ENCODE measurements around the gene LCE7A.

LCE7A gene

DNA sequence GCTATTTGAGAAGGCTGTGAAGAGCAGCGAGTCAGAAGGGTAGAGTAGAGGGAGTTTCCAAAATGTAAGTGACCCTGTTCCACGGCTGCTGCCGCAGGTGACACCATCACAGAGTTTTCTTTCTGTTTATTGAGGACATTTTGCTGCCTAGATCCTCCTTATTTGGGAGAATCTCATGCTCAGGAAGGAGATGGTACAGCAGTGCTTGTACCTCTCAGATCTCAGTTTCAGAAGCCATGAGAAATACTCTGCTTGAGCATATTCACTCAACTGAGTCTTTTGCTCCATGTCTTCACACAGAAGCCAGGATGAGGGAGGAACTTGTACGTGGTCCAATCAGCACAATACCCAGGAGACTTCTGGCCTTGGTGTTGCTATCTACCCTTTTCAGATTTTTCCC lies 1.6 kb downstream of the LCE7A start:
- H3K4me1 ChIP-seq (ENCODE audit: control insufficient read depth, low read depth, low read length) = no peaks in the 10 kb centered on the region
- H3K27me3 ChIP-seq (ENCODE audit: control insufficient read depth, insufficient read depth, low read length) = no peaks in the 10 kb centered on the region
- H3K4me3 ChIP-seq (ENCODE audit: low read length) = no peak overlapping the region
- H3K36me3 ChIP-seq (ENCODE audit: control insufficient read depth, low read depth, low read length) = no peaks in the 10 kb centered on the region
- peaks cover 64% of the 10 kb centered on the region for H3K9me3 ChIP-seq (ENCODE audit: control insufficient read depth, low read depth, low read length)
- no peak overlapping the region for H3K9ac ChIP-seq (ENCODE audit: low read length)
- H3K27ac ChIP-seq (ENCODE audit: low read length) = no peak overlapping the region

DNA sequence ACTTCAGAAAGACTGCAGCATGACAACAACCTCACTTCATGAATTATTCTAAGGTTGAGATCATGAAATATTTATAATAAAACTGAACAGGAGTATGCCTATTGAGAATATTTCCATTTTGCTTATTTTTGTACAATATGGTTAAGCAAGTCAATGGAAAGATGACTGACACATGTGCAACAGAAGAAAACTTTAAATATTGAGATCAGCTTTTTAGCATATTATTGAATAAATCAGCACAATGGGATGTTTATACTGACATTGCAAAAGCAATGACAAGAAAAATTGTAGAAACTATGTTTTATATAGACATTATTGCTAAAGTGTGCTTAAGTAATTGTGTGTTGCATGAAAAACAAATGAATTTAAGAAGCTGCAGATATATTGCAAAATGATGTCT lies 4.6 kb downstream of the LCE7A start:
- Histone ChIP-seq H3K9ac (ENCODE audit: low read length) (no peak overlapping the region), H3K4me3 (ENCODE audit: low read length) (no peak overlapping the region), H3K27me3 (ENCODE audit: control insufficient read depth, insufficient read depth, low read length) (no peaks in the 10 kb centered on the region), H3K36me3 (ENCODE audit: control insufficient read depth, low read depth, low read length) (no peaks in the 10 kb centered on the region), H3K27ac (ENCODE audit: low read length) (no peak overlapping the region), H3K4me1 (ENCODE audit: control insufficient read depth, low read depth, low read length) (no peaks in the 10 kb centered on the region), H3K9me3 (ENCODE audit: control insufficient read depth, low read depth, low read length) (peaks cover 39% of the 10 kb centered on the region)

DNA sequence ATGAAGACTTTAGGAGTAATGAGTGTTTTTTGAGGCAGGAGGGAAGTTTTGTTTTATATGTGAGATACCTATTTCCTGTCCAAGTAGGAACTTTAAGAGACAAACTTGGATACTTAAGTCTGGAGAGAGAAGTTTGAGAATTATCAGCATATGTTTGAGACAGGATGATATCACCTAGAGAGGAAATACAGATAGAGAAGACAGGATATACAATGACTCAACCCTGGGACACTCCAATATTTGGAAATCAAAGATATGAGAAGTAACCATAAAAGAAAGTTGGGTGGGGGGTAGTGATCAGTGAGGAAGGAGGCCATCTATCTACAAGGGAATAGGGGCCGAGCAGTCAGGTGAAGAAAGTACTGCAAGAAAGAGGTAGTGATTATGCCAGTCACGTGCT lies 6.5 kb downstream of the LCE7A start:
- H3K4me3 ChIP-seq (ENCODE audit: low read length) = no peak overlapping the region
- no peaks in the 10 kb centered on the region for H3K27me3 ChIP-seq (ENCODE audit: control insufficient read depth, insufficient read depth, low read length)
- no peaks in the 10 kb centered on the region for H3K36me3 ChIP-seq (ENCODE audit: control insufficient read depth, low read depth, low read length)
- H3K9ac ChIP-seq (ENCODE audit: low read length) = no peak overlapping the region
- H3K4me1 ChIP-seq (ENCODE audit: control insufficient read depth, low read depth, low read length) = no peaks in the 10 kb centered on the region
- no peak overlapping the region for H3K27ac ChIP-seq (ENCODE audit: low read length)
- H3K9me3 ChIP-seq (ENCODE audit: control insufficient read depth, low read depth, low read length) = peaks cover 23% of the 10 kb centered on the region

DNA sequence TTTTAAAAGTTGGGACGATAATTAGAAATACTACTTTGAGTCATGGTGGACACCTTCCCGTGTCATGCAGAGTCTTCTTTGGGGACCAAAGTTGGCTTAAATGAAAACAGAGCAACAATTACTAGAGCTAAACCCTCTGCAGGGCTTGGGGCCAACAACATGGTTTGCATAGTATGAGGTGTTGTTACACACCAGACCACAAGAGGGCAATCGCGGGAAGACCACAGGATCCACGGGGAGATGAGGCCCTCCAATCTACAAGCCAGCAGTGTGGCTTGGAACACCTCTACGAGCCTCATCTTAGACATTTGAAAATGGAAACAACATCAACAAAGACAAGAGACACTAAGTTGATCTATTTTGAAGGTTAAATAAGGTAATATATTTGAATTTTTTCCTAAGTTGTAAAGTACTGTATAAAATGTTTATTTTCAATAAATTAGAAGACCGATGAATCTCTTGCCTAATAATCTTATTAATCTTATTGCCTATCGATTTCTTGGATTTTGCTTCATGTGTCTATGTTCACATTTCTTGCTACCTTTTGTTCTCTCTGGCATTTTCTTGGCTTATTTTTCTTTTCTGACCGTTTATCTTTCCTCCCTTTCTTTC lies 10.1 kb downstream of the LCE7A start:
- H3K27ac ChIP-seq (ENCODE audit: low read length) = no peak overlapping the region
- H3K36me3 ChIP-seq (ENCODE audit: control insufficient read depth, low read depth, low read length) = no peaks in the 10 kb centered on the region
- H3K9me3 ChIP-seq (ENCODE audit: control insufficient read depth, low read depth, low read length) = peaks cover 6% of the 10 kb centered on the region
- no peaks in the 10 kb centered on the region for H3K4me1 ChIP-seq (ENCODE audit: control insufficient read depth, low read depth, low read length)
- no peak overlapping the region for H3K9ac ChIP-seq (ENCODE audit: low read length)
- H3K27me3 ChIP-seq (ENCODE audit: control insufficient read depth, insufficient read depth, low read length) = no peaks in the 10 kb centered on the region
- H3K4me3 ChIP-seq (ENCODE audit: low read length) = no peak overlapping the region

DNA sequence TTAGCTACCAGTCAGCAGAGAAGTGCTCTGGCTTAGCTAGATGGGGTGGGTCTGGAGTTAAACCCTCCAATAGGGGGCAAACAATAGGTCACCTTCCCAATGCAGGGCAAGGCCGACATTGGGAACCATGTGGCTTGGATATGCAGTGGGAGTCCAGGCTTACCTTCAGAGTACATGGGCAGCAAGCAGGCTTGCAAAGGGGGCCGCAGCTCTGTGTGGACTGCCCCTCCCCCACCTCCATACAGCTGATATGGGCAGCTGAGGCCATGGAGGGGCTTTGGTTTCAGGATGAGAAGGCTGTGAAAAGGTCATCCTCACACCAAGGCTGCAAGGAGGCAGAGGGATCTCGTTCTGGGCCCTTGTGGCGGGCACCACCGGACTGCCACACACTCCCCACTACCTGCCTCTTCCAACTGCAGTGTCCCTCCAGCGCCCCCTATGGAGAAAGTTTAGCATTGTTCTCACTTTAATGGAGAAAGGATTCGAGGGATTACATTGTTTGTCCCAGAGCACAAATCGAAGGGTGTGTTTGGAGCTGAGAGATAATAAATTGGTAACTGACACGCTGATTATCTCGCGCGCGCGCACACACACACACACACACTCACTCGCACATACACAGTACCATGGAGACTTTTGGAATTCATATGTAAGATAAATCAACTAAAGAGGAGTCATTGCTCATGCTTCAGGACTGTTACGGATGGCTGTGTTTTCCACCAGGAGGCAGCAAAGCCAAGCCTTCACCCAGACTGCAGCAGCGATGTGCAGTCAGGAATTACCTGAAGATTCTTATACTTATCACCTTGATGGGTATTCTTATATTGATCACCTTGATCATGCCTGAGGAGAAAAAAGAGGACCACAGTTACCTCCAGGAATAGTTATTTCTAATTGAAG lies 11.3 kb downstream of the LCE7A start:
- Histone ChIP-seq H3K4me3 (ENCODE audit: low read length) (peak overlapping the region; percentile 18), H3K27me3 (ENCODE audit: control insufficient read depth, insufficient read depth, low read length) (no peaks in the 10 kb centered on the region), H3K27ac (ENCODE audit: low read length) (no peak overlapping the region)

DNA sequence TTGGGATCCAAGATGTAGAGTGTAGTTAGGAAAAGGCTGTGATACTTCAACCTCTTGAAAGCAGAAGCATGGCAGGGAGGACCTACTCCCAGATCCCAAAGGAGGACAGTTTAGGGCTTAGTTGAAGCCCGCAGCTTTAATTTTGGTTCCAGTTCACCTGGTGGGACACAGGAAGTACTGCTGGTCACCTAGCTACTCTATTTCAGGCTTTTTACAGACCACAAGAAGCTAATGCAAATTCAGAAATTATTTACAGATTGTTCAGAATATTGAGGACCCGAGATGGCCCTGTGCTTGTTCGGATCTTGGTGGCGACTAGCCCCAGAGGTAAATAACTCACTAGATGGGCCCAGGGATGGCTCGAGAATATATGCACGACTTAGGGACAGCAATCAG lies 11.9 kb downstream of the LCE7A start:
- H3K9me3 ChIP-seq (ENCODE audit: control insufficient read depth, low read depth, low read length) = peaks cover 4% of the 10 kb centered on the region
- no peak overlapping the region for H3K9ac ChIP-seq (ENCODE audit: low read length)
- H3K36me3 ChIP-seq (ENCODE audit: control insufficient read depth, low read depth, low read length) = no peaks in the 10 kb centered on the region
- no peaks in the 10 kb centered on the region for H3K27me3 ChIP-seq (ENCODE audit: control insufficient read depth, insufficient read depth, low read length)
- H3K4me3 ChIP-seq (ENCODE audit: low read length) = no peak overlapping the region
- no peak overlapping the region for H3K27ac ChIP-seq (ENCODE audit: low read length)
- H3K4me1 ChIP-seq (ENCODE audit: control insufficient read depth, low read depth, low read length) = no peaks in the 10 kb centered on the region

More for the DNA sequence above, 11.3 kb downstream of the LCE7A start:
- Histone ChIP-seq H3K9ac (ENCODE audit: low read length) (no peak overlapping the region), H3K9me3 (ENCODE audit: control insufficient read depth, low read depth, low read length) (no peaks in the 10 kb centered on the region), H3K36me3 (ENCODE audit: control insufficient read depth, low read depth, low read length) (no peaks in the 10 kb centered on the region), H3K4me1 (ENCODE audit: control insufficient read depth, low read depth, low read length) (no peaks in the 10 kb centered on the region)

DNA sequence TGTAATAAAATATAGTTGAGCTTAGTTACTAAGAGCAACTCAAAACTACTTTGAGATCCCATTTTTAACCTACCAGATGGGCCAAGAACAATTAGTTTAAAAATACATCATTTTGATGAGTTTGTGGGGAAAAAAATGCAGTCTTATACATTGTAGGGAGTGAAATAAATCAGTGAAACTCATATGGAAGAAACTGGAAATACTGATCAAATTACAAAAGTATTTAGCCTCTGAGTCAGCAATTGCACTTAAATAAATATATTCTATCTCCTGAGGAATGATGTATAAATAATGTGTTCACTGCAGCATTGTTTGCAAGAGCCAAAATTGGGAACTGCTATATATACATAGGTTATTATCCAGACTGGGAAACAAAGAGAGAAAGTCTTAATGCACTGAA lies 13.7 kb downstream of the LCE7A start:
- Histone ChIP-seq H3K4me3 (ENCODE audit: low read length) (no peak overlapping the region), H3K9ac (ENCODE audit: low read length) (no peak overlapping the region), H3K27ac (ENCODE audit: low read length) (no peak overlapping the region), H3K36me3 (ENCODE audit: control insufficient read depth, low read depth, low read length) (no peaks in the 10 kb centered on the region), H3K4me1 (ENCODE audit: control insufficient read depth, low read depth, low read length) (no peaks in the 10 kb centered on the region), H3K27me3 (ENCODE audit: control insufficient read depth, insufficient read depth, low read length) (no peaks in the 10 kb centered on the region), H3K9me3 (ENCODE audit: control insufficient read depth, low read depth, low read length) (peaks cover 4% of the 10 kb centered on the region)

DNA sequence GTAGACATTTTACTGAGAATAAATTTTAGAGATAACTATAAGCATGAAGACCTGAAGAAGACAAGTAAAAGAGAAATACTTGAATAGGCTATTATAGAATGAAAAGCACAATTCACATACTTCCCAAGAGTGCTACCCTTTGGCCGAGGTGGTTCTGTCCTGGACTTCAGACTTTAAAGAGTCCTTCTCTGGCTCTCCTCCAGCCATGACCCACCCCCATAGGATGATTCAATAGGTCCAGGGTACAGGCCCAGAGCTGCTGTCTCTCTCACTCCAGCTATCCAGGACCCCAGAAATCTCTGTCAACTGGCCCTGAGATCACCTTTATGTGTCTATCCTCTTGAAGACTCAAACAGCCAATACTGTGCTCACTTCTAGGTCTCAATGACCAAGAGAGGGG lies 17.0 kb downstream of the LCE7A start:
- Histone ChIP-seq H3K4me3 (ENCODE audit: low read length) (no peak overlapping the region), H3K27ac (ENCODE audit: low read length) (no peak overlapping the region), H3K27me3 (ENCODE audit: control insufficient read depth, insufficient read depth, low read length) (no peaks in the 10 kb centered on the region), H3K9ac (ENCODE audit: low read length) (no peak overlapping the region), H3K9me3 (ENCODE audit: control insufficient read depth, low read depth, low read length) (peaks cover 16% of the 10 kb centered on the region), H3K36me3 (ENCODE audit: control insufficient read depth, low read depth, low read length) (no peaks in the 10 kb centered on the region), H3K4me1 (ENCODE audit: control insufficient read depth, low read depth, low read length) (no peaks in the 10 kb centered on the region)

DNA sequence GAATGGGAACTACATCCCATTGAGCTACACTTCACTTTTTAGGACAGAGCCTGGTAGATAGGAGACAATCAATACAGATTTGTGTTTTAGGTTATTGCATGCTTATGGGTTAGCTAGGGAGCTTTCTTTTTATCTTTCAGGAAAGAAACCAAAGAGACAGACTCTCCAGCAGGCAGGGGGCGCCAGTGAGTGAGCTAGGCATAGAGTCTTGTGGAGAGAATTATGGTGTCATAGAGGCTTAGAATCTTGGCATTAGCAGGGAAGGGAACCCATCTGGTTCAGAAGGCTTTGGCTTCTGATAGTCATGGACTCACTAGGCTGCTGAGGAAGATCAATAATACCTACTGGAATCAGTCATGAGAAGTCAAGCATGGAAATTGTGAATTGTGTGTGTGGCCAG lies 18.2 kb downstream of the LCE7A start, which contains the start of gene SMCP:
Gene SMCP (plus strand): TSS at position 281 of the 400 bp plus-strand sequence. CDS start 6,101 bp downstream, outside the sequence.
- H3K36me3 ChIP-seq (ENCODE audit: control insufficient read depth, low read depth, low read length) = no peaks in the 10 kb centered on the region
- no peak within 1 kb of the TSS for H3K4me3 ChIP-seq (ENCODE audit: low read length)
- no peaks in the 10 kb centered on the region for H3K27me3 ChIP-seq (ENCODE audit: control insufficient read depth, insufficient read depth, low read length)
- no peak within 1 kb of the TSS for H3K9ac ChIP-seq (ENCODE audit: low read length)
- H3K9me3 ChIP-seq (ENCODE audit: control insufficient read depth, low read depth, low read length) = peaks cover 16% of the 10 kb centered on the region
- no peak within 1 kb of the TSS for H3K27ac ChIP-seq (ENCODE audit: low read length)
- H3K4me1 ChIP-seq (ENCODE audit: control insufficient read depth, low read depth, low read length) = no peaks in the 10 kb centered on the region

DNA sequence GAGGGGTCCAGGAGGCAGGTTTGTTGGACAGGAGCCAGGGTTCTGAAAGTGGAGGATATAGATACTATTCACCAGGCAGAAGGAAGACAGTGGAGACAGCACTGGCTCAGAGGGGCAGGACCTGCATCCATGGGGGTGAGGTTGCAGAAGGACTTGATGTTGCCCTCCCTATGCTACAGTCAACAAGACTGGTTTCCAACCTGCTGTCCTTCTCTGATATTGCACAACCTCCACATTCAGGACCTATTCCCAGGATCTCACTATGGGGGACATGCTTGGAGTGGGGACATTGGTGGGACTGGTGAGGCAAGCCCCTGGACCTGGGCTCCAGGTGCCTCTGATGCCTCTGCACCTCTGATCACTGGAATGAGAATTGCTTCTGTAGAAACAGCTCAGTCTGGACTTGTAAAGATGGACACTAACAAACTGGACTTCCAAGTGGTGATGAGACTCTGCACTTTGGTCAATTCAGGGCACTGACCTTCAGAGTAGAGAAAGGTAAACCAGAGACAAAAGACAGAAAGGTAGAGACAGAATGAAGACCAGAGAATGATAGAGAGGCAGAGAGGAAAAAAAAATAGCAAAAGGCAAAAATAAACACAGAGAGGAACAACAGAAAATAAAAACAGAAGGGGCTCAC lies 19.9 kb downstream of the LCE7A start:
- no peaks in the 10 kb centered on the region for H3K4me1 ChIP-seq (ENCODE audit: control insufficient read depth, low read depth, low read length)
- no peak overlapping the region for H3K9ac ChIP-seq (ENCODE audit: low read length)
- H3K27ac ChIP-seq (ENCODE audit: low read length) = no peak overlapping the region
- H3K27me3 ChIP-seq (ENCODE audit: control insufficient read depth, insufficient read depth, low read length) = no peaks in the 10 kb centered on the region
- H3K4me3 ChIP-seq (ENCODE audit: low read length) = no peak overlapping the region
- no peaks in the 10 kb centered on the region for H3K36me3 ChIP-seq (ENCODE audit: control insufficient read depth, low read depth, low read length)
- peaks cover 22% of the 10 kb centered on the region for H3K9me3 ChIP-seq (ENCODE audit: control insufficient read depth, low read depth, low read length)

DNA sequence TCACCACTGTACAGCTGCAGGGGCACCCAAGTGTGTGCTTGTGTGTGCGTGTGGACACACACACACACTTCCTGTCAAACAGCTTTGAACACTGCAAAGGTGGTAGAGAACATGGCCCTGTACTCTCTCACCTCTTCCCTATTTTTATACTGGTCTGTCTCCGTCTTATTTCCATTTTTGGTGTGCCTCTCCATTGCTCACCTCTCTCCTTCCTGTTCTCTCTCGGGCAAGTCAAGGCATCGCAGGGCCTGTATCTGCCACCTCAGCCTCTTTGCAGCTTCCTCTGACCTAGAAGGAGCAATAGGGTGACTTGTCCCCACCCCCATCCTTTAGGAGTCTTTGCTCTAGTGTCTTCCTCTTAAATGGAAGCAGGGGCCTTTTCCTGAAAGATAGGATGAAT lies 20.5 kb downstream of the LCE7A start:
- no peak overlapping the region for H3K9ac ChIP-seq (ENCODE audit: low read length)
- peaks cover 22% of the 10 kb centered on the region for H3K9me3 ChIP-seq (ENCODE audit: control insufficient read depth, low read depth, low read length)
- no peaks in the 10 kb centered on the region for H3K27me3 ChIP-seq (ENCODE audit: control insufficient read depth, insufficient read depth, low read length)
- no peaks in the 10 kb centered on the region for H3K36me3 ChIP-seq (ENCODE audit: control insufficient read depth, low read depth, low read length)
- H3K4me3 ChIP-seq (ENCODE audit: low read length) = no peak overlapping the region
- H3K4me1 ChIP-seq (ENCODE audit: control insufficient read depth, low read depth, low read length) = no peaks in the 10 kb centered on the region
- no peak overlapping the region for H3K27ac ChIP-seq (ENCODE audit: low read length)
